Neural progenitor cell (in vitro differentiated cells): ENCODE results near the gene GRIPAP1. TPM values are rescaled to one million over a fixed set of nuclear protein-coding genes. Genes with fewer than 3 reads are reported as not detected.

Source experiments
- DNase-seq: peaks from one replicate; pipeline ENCODE4 v3.0.0-alpha.2; 2016; ENCODE audit warnings: low spot score
- H2AFZ ChIP-seq: fragments of 200-600 bp; sonication (generic); replicated peaks from 2 replicates; pipeline ENCODE4 v1.6.1; 2016; ENCODE audit warnings: antibody characterized with exemption
- H3F3A ChIP-seq: fragments of 200-600 bp; sonication (generic); 2 replicates; pipeline ENCODE4 v1.6.1; 2016; ENCODE audit warnings: antibody characterized with exemption, low read depth
- H3K27ac ChIP-seq: fragments of 200-600 bp; sonication (generic); 2 replicates; pipeline ENCODE4 v1.5.1; 2016; ENCODE audit warnings: mild to moderate bottlenecking
- H3K27me3 ChIP-seq: fragments of 200-600 bp; sonication (generic); 2 replicates; pipeline ENCODE4 v1.6.1; 2016; ENCODE audit warnings: mild to moderate bottlenecking, moderate library complexity
- H3K36me3 ChIP-seq: fragments of 200-600 bp; sonication (generic); 2 replicates; pipeline ENCODE4 v1.5.1; 2016
- H3K4me1 ChIP-seq: fragments of 200-600 bp; sonication (generic); 2 replicates; pipeline ENCODE4 v1.6.1; 2016; ENCODE audit warnings: mixed run types
- H3K4me2 ChIP-seq: fragments of 200-600 bp; sonication (generic); 2 replicates; pipeline ENCODE4 v1.6.1; 2016
- H3K4me3 ChIP-seq: fragments of 200-600 bp; sonication (generic); 2 replicates; pipeline ENCODE4 v1.5.1; 2016
- H3K79me2 ChIP-seq: fragments of 200-600 bp; sonication (generic); 2 replicates; pipeline ENCODE4 v1.6.1; 2016; ENCODE audit warnings: low read depth
- H3K9ac ChIP-seq: fragments of 200-600 bp; sonication (generic); 2 replicates; pipeline ENCODE4 v1.6.1; 2016
- H3K9me3 ChIP-seq: fragments of 200-600 bp; sonication (generic); 2 replicates; pipeline ENCODE4 v1.5.1; 2016; ENCODE audit warnings: low read depth
- H4K20me1 ChIP-seq: fragments of 200-600 bp; sonication (generic); 2 replicates; pipeline ENCODE4 v1.6.1; 2016; ENCODE audit warnings: low read depth
- H3K27ac Mint-ChIP-seq: 3 replicates; pipeline ENCODE4 v1.8.0; 2021; ENCODE audit warnings: mixed read lengths
- H3K27me3 Mint-ChIP-seq: 2 replicates; pipeline ENCODE4 v1.8.0; 2022; ENCODE audit warnings: low read depth, mild to moderate bottlenecking, inconsistent platforms, moderate library complexity, mixed read lengths; ENCODE audit not compliant: insufficient read depth
- H3K36me3 Mint-ChIP-seq: 3 replicates; pipeline ENCODE4 v1.8.0; 2021; ENCODE audit warnings: mixed read lengths
- H3K4me1 Mint-ChIP-seq: 3 replicates; pipeline ENCODE4 v1.8.0; 2021; ENCODE audit warnings: mixed read lengths
- H3K4me3 Mint-ChIP-seq: 3 replicates; pipeline ENCODE4 v1.8.0; 2021; ENCODE audit warnings: mild to moderate bottlenecking, moderate library complexity, mixed read lengths
- H3K9me3 Mint-ChIP-seq: 3 replicates; pipeline ENCODE4 v1.8.0; 2020; ENCODE audit warnings: mixed read lengths
- EZH2 ChIP-seq: fragments of 200-600 bp; sonication (generic); IDR thresholded peaks from 2 replicates; pipeline ENCODE4 v1.6.1; 2017; ENCODE audit warnings: antibody characterized with exemption, mild to moderate bottlenecking, moderate library complexity
- EZH2phosphoT487 ChIP-seq: fragments of 200-600 bp; sonication (generic); IDR thresholded peaks from 2 replicates; pipeline ENCODE4 v1.6.1; 2017; ENCODE audit warnings: antibody characterized with exemption
- total RNA-seq: library from RNA; depleted of rRNA; stranded (reverse); fragments of >200 nt; gene quantifications from 2 replicates; pipeline ENCODE4 v1.2.3, GENCODE V29; 2015; ENCODE audit warnings: low replicate concordance
- TF ChIP-seq, protein P1 (sequence below): fragments of 200-600 bp; sonication (generic); IDR thresholded peaks from 2 replicates; pipeline ENCODE4 v1.5.1; 2017; ENCODE audit warnings: antibody characterized with exemption, mild to moderate bottlenecking

Gene GRIPAP1
- total RNA-seq, 1 donor from 2014 or later: 30.1 TPM

DNA sequence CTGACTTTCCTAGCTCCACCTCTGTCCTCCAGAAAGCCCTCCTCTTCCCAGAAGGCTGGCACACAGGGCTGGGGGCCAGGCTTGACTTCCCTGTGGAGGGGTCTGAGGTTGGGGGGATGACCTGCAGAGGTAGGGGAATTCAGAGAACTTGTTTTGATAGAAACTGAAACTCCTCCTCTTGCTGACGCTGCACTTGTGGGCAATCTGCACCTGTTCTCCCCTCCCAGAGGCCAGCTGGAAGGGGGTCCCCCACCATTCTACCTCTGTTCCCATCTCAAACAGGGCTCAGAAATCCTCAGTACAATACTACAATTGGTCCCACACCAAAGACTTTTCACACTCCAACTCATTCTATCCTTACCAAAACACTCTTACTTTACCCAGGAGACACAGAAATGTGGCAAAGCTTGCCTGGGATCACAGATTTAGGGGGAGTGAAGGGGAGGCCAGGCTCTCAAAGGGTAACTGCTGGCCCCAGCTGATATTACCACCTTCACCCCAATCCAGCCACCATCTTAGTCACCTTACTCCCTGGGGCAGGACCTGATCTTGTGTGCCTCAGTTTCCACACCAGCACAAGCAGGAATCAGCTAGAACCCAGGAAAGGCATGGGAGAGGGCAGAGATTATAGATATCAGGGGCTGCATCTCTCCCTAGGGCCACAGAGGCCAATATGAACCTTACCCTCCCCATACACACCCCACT, 63.2 kb downstream of the GRIPAP1 start:
- peaks cover 69% of the 10 kb centered on the region for H3K79me2 ChIP-seq
- no peak overlapping the region for H3K4me3 ChIP-seq
- H3K4me2 ChIP-seq: no peak overlapping the region
- Mint-ChIP-seq H3K4me3 (no peak overlapping the region), H3K36me3 (peaks cover 5% of the 10 kb centered on the region), H3K9me3 (peaks cover 8% of the 10 kb centered on the region), H3K27ac (no peak overlapping the region), H3K27me3 (peaks cover 6% of the 10 kb centered on the region), H3K4me1 (no peaks in the 10 kb centered on the region)
- H2AFZ ChIP-seq: no peak overlapping the region
- no peaks in the 10 kb centered on the region for H3K36me3 ChIP-seq
- H3K9me3 ChIP-seq: no peaks in the 10 kb centered on the region
- H3K27ac ChIP-seq: no peak overlapping the region
- H3K4me1 ChIP-seq: no peaks in the 10 kb centered on the region
- no peak for DNase-seq
- H4K20me1 ChIP-seq: peaks cover 15% of the 10 kb centered on the region
- H3K9ac ChIP-seq: no peak overlapping the region
- H3F3A ChIP-seq: peaks cover 3% of the 10 kb centered on the region
- no peaks in the 10 kb centered on the region for H3K27me3 ChIP-seq
- TF ChIP-seq EZH2: no peak
- no peak for TF ChIP-seq EZH2phosphoT487
- TF ChIP-seq, protein P1, sequence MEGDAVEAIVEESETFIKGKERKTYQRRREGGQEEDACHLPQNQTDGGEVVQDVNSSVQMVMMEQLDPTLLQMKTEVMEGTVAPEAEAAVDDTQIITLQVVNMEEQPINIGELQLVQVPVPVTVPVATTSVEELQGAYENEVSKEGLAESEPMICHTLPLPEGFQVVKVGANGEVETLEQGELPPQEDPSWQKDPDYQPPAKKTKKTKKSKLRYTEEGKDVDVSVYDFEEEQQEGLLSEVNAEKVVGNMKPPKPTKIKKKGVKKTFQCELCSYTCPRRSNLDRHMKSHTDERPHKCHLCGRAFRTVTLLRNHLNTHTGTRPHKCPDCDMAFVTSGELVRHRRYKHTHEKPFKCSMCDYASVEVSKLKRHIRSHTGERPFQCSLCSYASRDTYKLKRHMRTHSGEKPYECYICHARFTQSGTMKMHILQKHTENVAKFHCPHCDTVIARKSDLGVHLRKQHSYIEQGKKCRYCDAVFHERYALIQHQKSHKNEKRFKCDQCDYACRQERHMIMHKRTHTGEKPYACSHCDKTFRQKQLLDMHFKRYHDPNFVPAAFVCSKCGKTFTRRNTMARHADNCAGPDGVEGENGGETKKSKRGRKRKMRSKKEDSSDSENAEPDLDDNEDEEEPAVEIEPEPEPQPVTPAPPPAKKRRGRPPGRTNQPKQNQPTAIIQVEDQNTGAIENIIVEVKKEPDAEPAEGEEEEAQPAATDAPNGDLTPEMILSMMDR: no peak

DNA sequence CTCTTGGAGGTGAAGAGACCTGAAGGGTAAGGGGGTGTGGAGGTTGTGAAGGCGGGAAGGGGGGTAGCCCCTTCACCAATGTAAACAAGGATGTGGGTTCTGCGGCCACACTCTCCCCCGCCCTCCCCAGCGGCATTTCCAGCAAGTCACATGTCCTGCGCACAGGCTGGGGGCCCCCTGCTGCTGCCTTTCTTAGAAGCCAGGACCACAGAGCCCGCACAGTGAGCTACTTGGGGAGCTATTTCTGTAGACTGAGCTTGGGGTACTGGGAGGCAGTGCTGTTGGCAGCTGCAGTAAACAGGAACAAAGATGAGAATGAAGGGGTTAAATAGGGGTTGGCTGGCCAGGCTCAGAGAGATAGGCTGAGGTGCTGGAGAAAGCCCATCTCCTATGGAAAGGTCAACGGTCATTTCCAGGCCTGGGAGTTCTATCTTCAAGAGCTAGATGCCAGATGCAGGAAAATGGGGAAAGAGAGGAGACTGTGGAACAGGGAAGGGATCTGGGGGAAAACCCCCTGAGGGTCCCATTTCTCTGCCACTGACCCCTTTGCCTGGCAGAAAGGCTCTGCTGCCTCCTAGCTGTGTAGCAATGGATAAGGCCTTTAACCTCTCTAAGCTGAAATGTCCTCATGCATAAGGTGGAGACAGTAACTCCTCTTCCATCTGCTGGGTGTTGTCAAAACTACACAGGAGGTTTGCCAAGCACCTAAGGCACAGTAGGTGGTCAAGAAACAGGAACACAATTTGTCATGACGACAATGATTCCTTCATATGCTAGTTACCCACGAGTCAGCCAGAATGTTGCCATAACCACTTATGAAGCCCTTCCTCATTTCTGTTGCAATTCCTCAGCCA, 64.8 kb downstream of the GRIPAP1 start:
- Histone ChIP-seq H2AFZ (no peak overlapping the region), H3F3A (peaks cover 3% of the 10 kb centered on the region), H3K27me3 (no peaks in the 10 kb centered on the region), H3K4me1 (no peaks in the 10 kb centered on the region), H3K79me2 (peaks cover 55% of the 10 kb centered on the region), H3K9me3 (no peaks in the 10 kb centered on the region), H3K4me2 (peak overlapping the region; percentile 33), H3K4me3 (no peak overlapping the region), H3K9ac (no peak overlapping the region), H3K36me3 (no peaks in the 10 kb centered on the region), H3K27ac (no peak overlapping the region), H4K20me1 (peaks cover 15% of the 10 kb centered on the region)
- TF ChIP-seq EZH2phosphoT487 (no peak), EZH2 (no peak)
- TF ChIP-seq, protein P1: peak; percentile 46
- no peaks in the 10 kb centered on the region for H3K4me1 Mint-ChIP-seq
- peaks cover 10% of the 10 kb centered on the region for H3K9me3 Mint-ChIP-seq
- peak; percentile 39 for DNase-seq
- H3K36me3 Mint-ChIP-seq: peaks cover 9% of the 10 kb centered on the region
- peaks cover 4% of the 10 kb centered on the region for H3K27me3 Mint-ChIP-seq
- no peak overlapping the region for H3K4me3 Mint-ChIP-seq
- H3K27ac Mint-ChIP-seq: no peak overlapping the region

DNA sequence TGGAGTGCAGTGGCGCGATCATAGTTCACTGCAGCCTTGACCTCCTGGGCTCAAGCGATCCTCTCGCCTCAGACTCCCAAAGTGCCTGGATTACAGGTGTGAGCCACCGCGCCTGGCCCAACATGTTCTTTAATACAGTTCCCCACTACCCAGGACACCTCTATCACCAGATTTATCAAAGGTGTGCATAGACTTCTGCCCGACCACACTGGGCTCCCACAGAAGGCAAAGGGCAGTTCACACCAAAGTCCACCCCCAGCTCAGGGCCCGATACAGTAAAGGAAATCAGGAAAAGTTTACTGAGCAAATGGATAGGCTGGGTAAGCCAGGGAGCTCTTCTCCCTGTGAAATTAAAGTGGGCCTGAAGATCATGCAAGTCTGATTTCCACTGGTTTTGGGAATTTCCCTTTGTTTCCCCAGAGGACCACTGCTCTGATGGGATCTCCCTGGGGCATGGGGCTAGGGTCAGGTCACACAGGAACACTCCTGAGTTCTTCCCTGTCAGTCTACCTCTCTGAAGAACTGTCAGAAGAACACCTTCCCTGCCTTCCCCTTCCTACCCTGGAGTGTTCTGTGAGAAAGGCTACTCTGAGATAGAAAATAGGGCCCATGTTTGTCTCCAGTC, 65.5 kb downstream of the GRIPAP1 start:
- peak overlapping the region; percentile 33 for H3K4me2 ChIP-seq
- no peaks in the 10 kb centered on the region for H3K4me1 Mint-ChIP-seq
- no peak overlapping the region for H3K27ac ChIP-seq

More for the DNA sequence above, 65.5 kb downstream of the GRIPAP1 start:
- DNase-seq: no peak
- no peaks in the 10 kb centered on the region for H3K36me3 ChIP-seq
- H3K79me2 ChIP-seq: peaks cover 51% of the 10 kb centered on the region
- H3F3A ChIP-seq: peaks cover 3% of the 10 kb centered on the region
- no peaks in the 10 kb centered on the region for H3K9me3 ChIP-seq
- H3K27me3 Mint-ChIP-seq: peaks cover 2% of the 10 kb centered on the region
- no peaks in the 10 kb centered on the region for H3K27me3 ChIP-seq
- no peak overlapping the region for H2AFZ ChIP-seq
- H4K20me1 ChIP-seq: peaks cover 15% of the 10 kb centered on the region
- no peak overlapping the region for H3K9ac ChIP-seq
- H3K4me3 Mint-ChIP-seq: no peak overlapping the region
- H3K36me3 Mint-ChIP-seq: peaks cover 7% of the 10 kb centered on the region
- no peaks in the 10 kb centered on the region for H3K4me1 ChIP-seq
- peaks cover 10% of the 10 kb centered on the region for H3K9me3 Mint-ChIP-seq
- no peak for TF ChIP-seq EZH2
- TF ChIP-seq, protein P1: no peak
- no peak for TF ChIP-seq EZH2phosphoT487
- H3K4me3 ChIP-seq: no peak overlapping the region
- H3K27ac Mint-ChIP-seq: no peak overlapping the region
